ENCODE measurements around the gene ELMO2.

DNA sequence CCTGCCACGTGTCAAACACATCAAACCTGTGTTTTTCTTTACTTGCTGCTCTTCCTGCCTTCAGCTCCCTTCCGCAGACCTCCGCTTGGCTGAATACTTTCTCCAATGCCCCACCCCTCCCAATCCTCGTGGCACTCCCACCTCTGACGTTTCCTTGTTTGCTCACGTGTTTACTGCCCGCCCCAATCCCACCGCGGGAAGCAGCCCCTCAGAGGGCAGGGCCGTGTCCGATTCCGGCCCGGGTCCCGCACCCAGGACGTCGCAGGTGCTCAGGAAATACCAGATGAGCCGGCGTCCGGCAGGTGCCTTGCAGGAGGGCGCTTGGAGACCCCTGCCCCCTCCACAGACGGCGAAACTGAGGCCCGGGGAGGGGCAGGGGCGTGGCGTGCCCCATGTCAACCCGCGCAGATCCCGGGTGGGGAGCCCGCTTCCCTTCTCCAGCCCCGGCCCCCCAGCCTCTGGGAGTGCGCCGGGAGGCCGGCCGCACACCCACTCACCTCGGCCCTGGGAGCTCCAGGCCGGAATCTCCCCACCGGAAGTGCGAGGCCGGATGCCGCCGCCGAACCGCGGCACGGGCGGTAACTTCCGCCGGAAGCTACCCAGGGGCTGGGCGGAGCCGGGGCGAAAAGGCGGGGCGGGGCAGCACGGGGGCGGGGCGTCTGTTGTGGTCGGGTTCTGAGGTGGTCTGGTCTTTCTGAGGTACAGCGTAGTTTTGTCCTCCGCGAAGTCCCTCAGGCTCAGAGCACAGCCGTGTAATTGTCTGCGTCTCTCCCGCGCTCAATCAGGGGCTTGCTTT lies 42.3 kb downstream of the ELMO2 start:
- TF ChIP-seq, protein P1, sequence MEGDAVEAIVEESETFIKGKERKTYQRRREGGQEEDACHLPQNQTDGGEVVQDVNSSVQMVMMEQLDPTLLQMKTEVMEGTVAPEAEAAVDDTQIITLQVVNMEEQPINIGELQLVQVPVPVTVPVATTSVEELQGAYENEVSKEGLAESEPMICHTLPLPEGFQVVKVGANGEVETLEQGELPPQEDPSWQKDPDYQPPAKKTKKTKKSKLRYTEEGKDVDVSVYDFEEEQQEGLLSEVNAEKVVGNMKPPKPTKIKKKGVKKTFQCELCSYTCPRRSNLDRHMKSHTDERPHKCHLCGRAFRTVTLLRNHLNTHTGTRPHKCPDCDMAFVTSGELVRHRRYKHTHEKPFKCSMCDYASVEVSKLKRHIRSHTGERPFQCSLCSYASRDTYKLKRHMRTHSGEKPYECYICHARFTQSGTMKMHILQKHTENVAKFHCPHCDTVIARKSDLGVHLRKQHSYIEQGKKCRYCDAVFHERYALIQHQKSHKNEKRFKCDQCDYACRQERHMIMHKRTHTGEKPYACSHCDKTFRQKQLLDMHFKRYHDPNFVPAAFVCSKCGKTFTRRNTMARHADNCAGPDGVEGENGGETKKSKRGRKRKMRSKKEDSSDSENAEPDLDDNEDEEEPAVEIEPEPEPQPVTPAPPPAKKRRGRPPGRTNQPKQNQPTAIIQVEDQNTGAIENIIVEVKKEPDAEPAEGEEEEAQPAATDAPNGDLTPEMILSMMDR (IDR thresholded peaks at IDR 0.05): no peak
- TF ChIP-seq, protein P2, sequence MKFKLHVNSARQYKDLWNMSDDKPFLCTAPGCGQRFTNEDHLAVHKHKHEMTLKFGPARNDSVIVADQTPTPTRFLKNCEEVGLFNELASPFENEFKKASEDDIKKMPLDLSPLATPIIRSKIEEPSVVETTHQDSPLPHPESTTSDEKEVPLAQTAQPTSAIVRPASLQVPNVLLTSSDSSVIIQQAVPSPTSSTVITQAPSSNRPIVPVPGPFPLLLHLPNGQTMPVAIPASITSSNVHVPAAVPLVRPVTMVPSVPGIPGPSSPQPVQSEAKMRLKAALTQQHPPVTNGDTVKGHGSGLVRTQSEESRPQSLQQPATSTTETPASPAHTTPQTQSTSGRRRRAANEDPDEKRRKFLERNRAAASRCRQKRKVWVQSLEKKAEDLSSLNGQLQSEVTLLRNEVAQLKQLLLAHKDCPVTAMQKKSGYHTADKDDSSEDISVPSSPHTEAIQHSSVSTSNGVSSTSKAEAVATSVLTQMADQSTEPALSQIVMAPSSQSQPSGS (CRISPR knock-in tag; IDR thresholded peaks at IDR 0.05; ENCODE audit: borderline replicate concordance, low read depth): no peak
- TF ChIP-seq MYBL2 (CRISPR knock-in tag; IDR thresholded peaks at IDR 0.05): peak; percentile 48; the same call in 1 of the 2 replicates
